DND-41 (cell line): ENCODE results near the gene PAN3.

Source experiments
- CTCF ChIP-seq: IDR thresholded peaks from 2 replicates; pipeline ENCODE4 v1.5.1; 2012; ENCODE audit warnings: borderline replicate concordance, low read length, moderate library complexity, mild to moderate bottlenecking; ENCODE audit not compliant: poor library complexity, severe bottlenecking; ENCODE audit errors: extremely low read depth
- EZH2 ChIP-seq: IDR thresholded peaks from 3 replicates; pipeline ENCODE4 v1.6.1; 2012; ENCODE audit warnings: borderline replicate concordance, low read depth, mild to moderate bottlenecking, moderate library complexity, low read length, inconsistent platforms; ENCODE audit not compliant: severe bottlenecking

DNA sequence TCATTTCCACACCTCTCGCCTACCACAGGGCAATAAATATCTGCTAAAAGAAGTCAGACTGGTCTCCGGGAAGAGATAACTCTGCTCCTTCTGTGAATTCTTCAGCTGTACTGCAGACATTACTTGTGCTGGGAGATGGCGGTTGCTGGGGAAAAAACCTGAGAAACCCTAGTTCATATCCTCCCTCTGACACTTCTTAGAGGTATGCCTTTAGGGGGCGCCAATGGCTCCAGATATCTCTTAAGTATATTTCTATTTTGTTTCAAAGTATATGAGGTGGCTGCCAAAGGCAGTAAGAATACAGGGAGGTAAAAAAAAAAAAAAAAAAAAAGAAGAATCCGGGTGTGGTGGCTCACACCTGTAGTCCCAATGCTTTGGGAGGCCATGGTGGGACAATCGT, 175.2 kb downstream of the PAN3 start:
- TF ChIP-seq CTCF: peak; percentile 55
- TF ChIP-seq EZH2: no peak
